Astrocyte of the cerebellum (primary cell): ENCODE data around the gene VASP.

Experiments
- DNase-seq: peaks from one replicate; pipeline ENCODE4 v3.0.0-alpha.2; 2011; ENCODE audit warnings: low read depth
- H3K4me3 ChIP-seq: 2 replicates; pipeline ENCODE4 v1.5.1; 2011; ENCODE audit warnings: mild to moderate bottlenecking, low read depth, low read length, moderate library complexity
- CTCF ChIP-seq: IDR thresholded peaks from 2 replicates; pipeline ENCODE4 v1.5.1; 2012; ENCODE audit warnings: low read length, low read depth, moderate library complexity, mild to moderate bottlenecking; ENCODE audit errors: missing control alignments
- in situ Hi-C: cut with HindIII; loops from 2 replicates; pipeline ENCODE4 v1.10.0; 2017; ENCODE audit warnings: low sequenced_read_pairs

The VASP gene

GRCh38 chr19:45575216-45575615 is 67.9 kb downstream of the VASP start:
- in situ Hi-C loops: no loop called here
- no peak for DNase-seq
- no peak overlapping the region for H3K4me3 ChIP-seq
- no peak for TF ChIP-seq CTCF
